PFSK-1 (cell line): ENCODE measurements around the gene FLG2.

ENCODE experiments used
- FOXP2 ChIP-seq: optimal IDR thresholded peaks from 2 replicates; pipeline ENCODE3; 2011; ENCODE audit warnings: borderline replicate concordance, control low read depth, inconsistent platforms; ENCODE audit not compliant: insufficient read depth; ENCODE audit errors: extremely low read length, extremely low read depth
- POLR2AphosphoS5 ChIP-seq: IDR thresholded peaks from 2 replicates; pipeline ENCODE4 v1.6.1; 2012; ENCODE audit warnings: low read depth, mild to moderate bottlenecking, control low read depth, low read length, moderate library complexity
- SIN3A ChIP-seq: IDR thresholded peaks from 2 replicates; pipeline ENCODE4 v1.6.1; 2012; ENCODE audit warnings: mild to moderate bottlenecking, low read length, moderate library complexity, borderline replicate concordance; ENCODE audit not compliant: insufficient read depth
- TAF1 ChIP-seq: IDR thresholded peaks from 2 replicates; pipeline ENCODE4 v1.6.1; 2012; ENCODE audit warnings: low read length, control low read depth, borderline replicate concordance; ENCODE audit not compliant: insufficient read depth
- TF ChIP-seq, protein P1 (sequence below), 2 experiments: IDR thresholded peaks; 2 replicates each; pipeline versions ENCODE4 v1.6.1 to v1.8.0; 2011 to 2012; ENCODE audit warnings: low read depth in 2 of 2, low read length in 2 of 2, control low read depth in 1 of 2, inconsistent platforms in 1 of 2, mild to moderate bottlenecking in 1 of 2, moderate library complexity in 1 of 2; ENCODE audit not compliant: insufficient read depth in 1 of 2

The FLG2 gene

DNA sequence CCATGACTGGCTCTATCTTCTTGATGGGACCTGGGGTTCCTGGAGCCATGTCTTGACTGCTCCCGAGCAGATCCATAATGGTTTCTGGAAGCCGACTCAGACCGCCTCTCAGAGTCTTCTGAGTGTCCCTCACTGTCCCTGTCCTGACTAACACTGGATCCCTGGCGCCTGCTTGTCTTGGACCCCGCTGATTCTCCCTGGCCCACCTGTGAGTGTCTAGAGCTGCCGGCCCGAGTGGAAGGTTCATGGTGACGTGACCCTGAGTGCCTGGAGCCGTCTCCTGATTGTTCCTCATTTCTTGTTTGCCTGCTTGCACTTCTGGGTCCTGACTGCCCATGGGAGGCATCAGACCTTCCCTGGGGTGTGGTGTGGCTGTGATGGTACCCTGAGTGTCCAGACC lies 49.9 kb downstream of the FLG2 start:
- TF ChIP-seq, protein P1, sequence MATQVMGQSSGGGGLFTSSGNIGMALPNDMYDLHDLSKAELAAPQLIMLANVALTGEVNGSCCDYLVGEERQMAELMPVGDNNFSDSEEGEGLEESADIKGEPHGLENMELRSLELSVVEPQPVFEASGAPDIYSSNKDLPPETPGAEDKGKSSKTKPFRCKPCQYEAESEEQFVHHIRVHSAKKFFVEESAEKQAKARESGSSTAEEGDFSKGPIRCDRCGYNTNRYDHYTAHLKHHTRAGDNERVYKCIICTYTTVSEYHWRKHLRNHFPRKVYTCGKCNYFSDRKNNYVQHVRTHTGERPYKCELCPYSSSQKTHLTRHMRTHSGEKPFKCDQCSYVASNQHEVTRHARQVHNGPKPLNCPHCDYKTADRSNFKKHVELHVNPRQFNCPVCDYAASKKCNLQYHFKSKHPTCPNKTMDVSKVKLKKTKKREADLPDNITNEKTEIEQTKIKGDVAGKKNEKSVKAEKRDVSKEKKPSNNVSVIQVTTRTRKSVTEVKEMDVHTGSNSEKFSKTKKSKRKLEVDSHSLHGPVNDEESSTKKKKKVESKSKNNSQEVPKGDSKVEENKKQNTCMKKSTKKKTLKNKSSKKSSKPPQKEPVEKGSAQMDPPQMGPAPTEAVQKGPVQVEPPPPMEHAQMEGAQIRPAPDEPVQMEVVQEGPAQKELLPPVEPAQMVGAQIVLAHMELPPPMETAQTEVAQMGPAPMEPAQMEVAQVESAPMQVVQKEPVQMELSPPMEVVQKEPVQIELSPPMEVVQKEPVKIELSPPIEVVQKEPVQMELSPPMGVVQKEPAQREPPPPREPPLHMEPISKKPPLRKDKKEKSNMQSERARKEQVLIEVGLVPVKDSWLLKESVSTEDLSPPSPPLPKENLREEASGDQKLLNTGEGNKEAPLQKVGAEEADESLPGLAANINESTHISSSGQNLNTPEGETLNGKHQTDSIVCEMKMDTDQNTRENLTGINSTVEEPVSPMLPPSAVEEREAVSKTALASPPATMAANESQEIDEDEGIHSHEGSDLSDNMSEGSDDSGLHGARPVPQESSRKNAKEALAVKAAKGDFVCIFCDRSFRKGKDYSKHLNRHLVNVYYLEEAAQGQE (IDR thresholded peaks at IDR 0.05; ENCODE audit: insufficient read depth in 1 of 2, low read depth in 2 of 2, low read length in 2 of 2), result no peak
- TF ChIP-seq FOXP2, result no peak
- TF ChIP-seq SIN3A, result no peak
- no peak for TF ChIP-seq POLR2AphosphoS5
- no peak for TF ChIP-seq TAF1
